NB4 (cell line): ENCODE data around the gene COL23A1.

Experiments
- DNase-seq: peaks from one replicate; pipeline ENCODE4 v3.0.0; 2010; ENCODE audit warnings: low read depth
- H3K4me3 ChIP-seq: one replicate; pipeline ENCODE4 v1.5.1; 2011; ENCODE audit warnings: mild to moderate bottlenecking, low read depth, low read length, moderate library complexity
- MYC ChIP-seq: IDR thresholded peaks from 2 replicates; pipeline ENCODE4 v1.6.1; 2011; ENCODE audit warnings: low read depth, low read length
- POLR2A ChIP-seq: IDR thresholded peaks from 2 replicates; pipeline ENCODE4 v1.6.1; 2011; ENCODE audit warnings: mild to moderate bottlenecking; ENCODE audit not compliant: insufficient read length; ENCODE audit errors: extremely low read depth
- TF ChIP-seq, protein P1 (sequence below): IDR thresholded peaks from one replicate; pipeline ENCODE4 v1.5.1; 2012; ENCODE audit warnings: low read depth, low read length
- TF ChIP-seq, protein P2 (sequence below): IDR thresholded peaks from 2 replicates; pipeline ENCODE4 v1.6.1; 2011; ENCODE audit warnings: low read depth, low read length

The COL23A1 gene

GRCh38 chr5:178216088-178216534, 374.1 kb downstream of the COL23A1 start:
- peak; percentile 70 for DNase-seq
- TF ChIP-seq, protein P1, sequence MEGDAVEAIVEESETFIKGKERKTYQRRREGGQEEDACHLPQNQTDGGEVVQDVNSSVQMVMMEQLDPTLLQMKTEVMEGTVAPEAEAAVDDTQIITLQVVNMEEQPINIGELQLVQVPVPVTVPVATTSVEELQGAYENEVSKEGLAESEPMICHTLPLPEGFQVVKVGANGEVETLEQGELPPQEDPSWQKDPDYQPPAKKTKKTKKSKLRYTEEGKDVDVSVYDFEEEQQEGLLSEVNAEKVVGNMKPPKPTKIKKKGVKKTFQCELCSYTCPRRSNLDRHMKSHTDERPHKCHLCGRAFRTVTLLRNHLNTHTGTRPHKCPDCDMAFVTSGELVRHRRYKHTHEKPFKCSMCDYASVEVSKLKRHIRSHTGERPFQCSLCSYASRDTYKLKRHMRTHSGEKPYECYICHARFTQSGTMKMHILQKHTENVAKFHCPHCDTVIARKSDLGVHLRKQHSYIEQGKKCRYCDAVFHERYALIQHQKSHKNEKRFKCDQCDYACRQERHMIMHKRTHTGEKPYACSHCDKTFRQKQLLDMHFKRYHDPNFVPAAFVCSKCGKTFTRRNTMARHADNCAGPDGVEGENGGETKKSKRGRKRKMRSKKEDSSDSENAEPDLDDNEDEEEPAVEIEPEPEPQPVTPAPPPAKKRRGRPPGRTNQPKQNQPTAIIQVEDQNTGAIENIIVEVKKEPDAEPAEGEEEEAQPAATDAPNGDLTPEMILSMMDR = no peak
- TF ChIP-seq, protein P2, sequence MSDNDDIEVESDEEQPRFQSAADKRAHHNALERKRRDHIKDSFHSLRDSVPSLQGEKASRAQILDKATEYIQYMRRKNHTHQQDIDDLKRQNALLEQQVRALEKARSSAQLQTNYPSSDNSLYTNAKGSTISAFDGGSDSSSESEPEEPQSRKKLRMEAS = 0 out of 2 replicates have a peak, but pooled peaks have one; percentile 14
- no peak overlapping the region for H3K4me3 ChIP-seq

GRCh38 chr5:178215280-178216002, 374.8 kb downstream of the COL23A1 start:
- peak; percentile 44 for DNase-seq
- no peak overlapping the region for H3K4me3 ChIP-seq
- TF ChIP-seq POLR2A = no peak
- TF ChIP-seq MYC = no peak
- TF ChIP-seq, protein P2 = no peak
- TF ChIP-seq, protein P1 = no peak

GRCh38 chr5:178214160-178214803, 375.9 kb downstream of the COL23A1 start:
- TF ChIP-seq MYC = no peak
- TF ChIP-seq, protein P1 = no peak
- no peak for TF ChIP-seq POLR2A
- TF ChIP-seq, protein P2 = no peak
- H3K4me3 ChIP-seq = no peak overlapping the region
- DNase-seq = no peak

DNA sequence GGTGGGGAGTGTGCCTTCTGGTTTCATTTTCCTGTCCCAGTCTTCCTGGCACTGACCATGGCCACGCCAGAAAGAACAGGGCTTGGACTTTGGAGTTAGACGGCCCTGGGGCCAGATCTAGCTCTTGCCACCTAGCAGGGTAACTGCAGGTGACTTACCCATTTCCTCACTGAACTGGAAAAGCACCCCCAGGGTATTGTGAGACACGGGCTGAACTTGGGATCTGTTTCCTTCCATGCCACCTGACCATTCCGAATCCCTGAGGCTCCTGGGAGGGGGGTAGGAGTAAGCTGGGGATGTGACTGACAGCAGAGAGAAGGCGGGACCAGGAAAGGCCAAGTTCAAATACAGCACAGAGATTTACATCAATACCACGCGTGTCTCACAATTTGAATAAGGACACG, 376.4 kb downstream of the COL23A1 start:
- no peak overlapping the region for H3K4me3 ChIP-seq
- TF ChIP-seq, protein P2 = no peak
- TF ChIP-seq MYC (no peak), POLR2A (no peak)
- TF ChIP-seq, protein P1 = no peak
- DNase-seq = no peak

GRCh38 chr5:178213003-178213461, 377.2 kb downstream of the COL23A1 start:
- H3K4me3 ChIP-seq = no peak overlapping the region
- peak; percentile 34 for DNase-seq
- TF ChIP-seq, protein P1 = no peak
- TF ChIP-seq POLR2A (no peak), MYC (no peak)
- TF ChIP-seq, protein P2 = no peak
